H1 (cell line): Measurements from ENCODE around the gene SH3RF3. TPM values are rescaled to one million over a fixed set of nuclear protein-coding genes. Genes with fewer than 3 reads are reported as not detected.

Source experiments
- CTCF ChIA-PET: fragments of 300-600 bp; sonication (Branson Sonifier 250); formaldehyde crosslinking; loops from one replicate; lab custom pipeline; 2021; ENCODE audit not compliant: partially characterized antibody; lab: Charles Lee
- POLR2A ChIA-PET: fragments of 300-600 bp; sonication (Branson Sonifier 250); formaldehyde crosslinking; loops from one replicate; lab custom pipeline; 2021; ENCODE audit warnings: inconsistent platforms; ENCODE audit not compliant: partially characterized antibody; lab: Charles Lee
- DNase-seq, 2 experiments: peaks; one replicate each; pipeline versions ENCODE4 v3.0.0 to v3.0.0-alpha.2; 2010 to 2022; ENCODE audit warnings: low spot score in 2 of 2, low read depth in 1 of 2, mixed read lengths in 1 of 2
- FAIRE-seq: peaks from 2 replicates; lab custom pipeline; 2011; peaks lifted over from hg19 to GRCh38; lab: Jason Lieb, UNC
- H2AFZ ChIP-seq: 2 replicates; pipeline ENCODE4 v1.8.1; 2012; ENCODE audit warnings: low read length, inconsistent platforms
- H2AK5ac ChIP-seq: 2 replicates; pipeline ENCODE4 v1.6.1; 2013; ENCODE audit warnings: low read depth, low read length
- H2BK120ac ChIP-seq: replicated peaks from 2 replicates; pipeline ENCODE3; 2013; ENCODE audit warnings: low read depth, low read length, inconsistent platforms
- H2BK12ac ChIP-seq: 2 replicates; pipeline ENCODE4 v1.6.1; 2013; ENCODE audit warnings: low read depth, low read length
- H2BK15ac ChIP-seq: 2 replicates; pipeline ENCODE4 v1.6.1; 2013; ENCODE audit warnings: low read length
- H2BK20ac ChIP-seq: 2 replicates; pipeline ENCODE4 v1.6.1; 2013; ENCODE audit warnings: low read length
- H2BK5ac ChIP-seq: 2 replicates; pipeline ENCODE4 v1.6.1; 2013; ENCODE audit warnings: low read depth, low read length
- H3K14ac ChIP-seq: 2 replicates; pipeline ENCODE4 v1.6.1; 2013; ENCODE audit warnings: inconsistent platforms; ENCODE audit not compliant: insufficient read length
- H3K18ac ChIP-seq: 2 replicates; pipeline ENCODE4 v1.6.1; 2013; ENCODE audit warnings: low read length; ENCODE audit errors: extremely low read depth
- H3K23ac ChIP-seq: 2 replicates; pipeline ENCODE4 v1.6.1; 2013; ENCODE audit warnings: inconsistent platforms; ENCODE audit not compliant: insufficient read length
- H3K23me2 ChIP-seq: 2 replicates; pipeline ENCODE4 v1.6.1; 2013; ENCODE audit warnings: low read depth, low read length
- H3K27ac ChIP-seq: 2 replicates; pipeline ENCODE4 v1.6.1; 2011; ENCODE audit warnings: low read depth, low read length, inconsistent platforms
- H3K27me3 ChIP-seq, 4 experiments: replicated peaks in 1 of 4; 1 replicate in 1 of 4; 2 replicates in 3 of 4; pipeline versions ENCODE4 v1.6.1 to v1.8.1; 2011 to 2013; ENCODE audit warnings: low read length in 3 of 4, mild to moderate bottlenecking in 3 of 4, inconsistent platforms in 2 of 4, mixed read lengths in 2 of 4, moderate library complexity in 1 of 4; ENCODE audit not compliant: control insufficient read depth in 3 of 4, insufficient read depth in 3 of 4; ENCODE audit errors: extremely low read depth in 1 of 4
- H3K36me3 ChIP-seq, 4 experiments: 2 replicates each; pipeline versions ENCODE4 v1.6.1 to v1.8.1; 2011 to 2013; ENCODE audit warnings: mild to moderate bottlenecking in 4 of 4, low read length in 3 of 4, moderate library complexity in 2 of 4, control low read depth in 1 of 4, inconsistent platforms in 1 of 4; ENCODE audit not compliant: insufficient read depth in 4 of 4, control insufficient read depth in 2 of 4
- H3K4ac ChIP-seq: replicated peaks from 2 replicates; pipeline ENCODE3; 2013; ENCODE audit warnings: low read length, low read depth, mixed read lengths, inconsistent platforms; ENCODE audit not compliant: insufficient read length
- H3K4me1 ChIP-seq, 4 experiments: replicated peaks in 1 of 4; 1 replicate in 1 of 4; 2 replicates in 3 of 4; pipeline versions ENCODE4 v1.6.1 to v1.8.1; 2011 to 2013; ENCODE audit warnings: low read length in 3 of 4, inconsistent platforms in 2 of 4, mixed read lengths in 1 of 4; ENCODE audit not compliant: insufficient read depth in 4 of 4, control insufficient read depth in 3 of 4
- H3K4me2 ChIP-seq, 2 experiments: 2 replicates each; pipeline versions ENCODE4 v1.6.1 to v1.8.1; 2011 to 2013; ENCODE audit warnings: low read depth in 2 of 2, low read length in 2 of 2, control low read depth in 1 of 2, inconsistent platforms in 1 of 2, mild to moderate bottlenecking in 1 of 2; ENCODE audit not compliant: insufficient read depth in 1 of 2
- H3K4me3 ChIP-seq, 4 experiments: fragments of 200-600, 300-600 bp in 1 of 4; sonication (generic), shearing (Covaris generic), sonication (Bioruptor Twin) in 1 of 4; 2 replicates each; pipeline versions ENCODE4 v1.5.1 to v1.8.1; 2011 to 2016; ENCODE audit warnings: low read length in 4 of 4, low read depth in 3 of 4, control low read depth in 2 of 4, inconsistent platforms in 2 of 4, mild to moderate bottlenecking in 2 of 4, mixed read lengths in 1 of 4, moderate library complexity in 1 of 4; ENCODE audit not compliant: insufficient read depth in 2 of 4; ENCODE audit errors: extremely low read depth in 1 of 4
- H3K56ac ChIP-seq: replicated peaks from 2 replicates; pipeline ENCODE3; 2013; ENCODE audit warnings: low read depth, mild to moderate bottlenecking, mixed read lengths, low read length, inconsistent platforms; ENCODE audit not compliant: insufficient read length
- H3K79me1 ChIP-seq: 2 replicates; pipeline ENCODE4 v1.6.1; 2013; ENCODE audit warnings: low read depth, low read length, control low read depth
- H3K79me2 ChIP-seq, 2 experiments: 2 replicates each; pipeline versions ENCODE4 v1.6.1 to v1.8.1; 2012 to 2013; ENCODE audit warnings: low read length in 2 of 2, mild to moderate bottlenecking in 2 of 2, inconsistent platforms in 1 of 2; ENCODE audit not compliant: insufficient read depth in 2 of 2, control insufficient read depth in 1 of 2
- H3K9ac ChIP-seq, 4 experiments: replicated peaks in 1 of 4; 1 replicate in 1 of 4; 2 replicates in 3 of 4; pipeline versions ENCODE4 v1.6.1 to v1.8.1; 2011 to 2013; ENCODE audit warnings: low read depth in 3 of 4, low read length in 3 of 4, control low read depth in 2 of 4, mild to moderate bottlenecking in 2 of 4, moderate library complexity in 2 of 4, inconsistent platforms in 1 of 4; ENCODE audit errors: extremely low read depth in 1 of 4
- H3K9me3 ChIP-seq, 2 experiments: 2 replicates each; pipeline versions ENCODE4 v1.6.1 to v1.8.1; 2012 to 2013; ENCODE audit warnings: mild to moderate bottlenecking in 2 of 2, moderate library complexity in 2 of 2, control low read depth in 1 of 2, inconsistent platforms in 1 of 2, low read depth in 1 of 2, low read length in 1 of 2, mixed read lengths in 1 of 2; ENCODE audit not compliant: insufficient read depth in 2 of 2
- H4K20me1 ChIP-seq, 2 experiments: replicated peaks in 1 of 2; 2 replicates each; pipeline versions ENCODE3 to v1.8.1; 2011 to 2013; ENCODE audit warnings: inconsistent platforms in 2 of 2, low read length in 2 of 2, mild to moderate bottlenecking in 1 of 2; ENCODE audit not compliant: insufficient read depth in 2 of 2, control insufficient read depth in 1 of 2
- H4K5ac ChIP-seq: 2 replicates; pipeline ENCODE4 v1.6.1; 2013; ENCODE audit warnings: low read length, low read depth, mixed read lengths, inconsistent platforms; ENCODE audit not compliant: insufficient read length
- H4K8ac ChIP-seq: 2 replicates; pipeline ENCODE4 v1.8.0; 2013; ENCODE audit warnings: mild to moderate bottlenecking, moderate library complexity, low read length, inconsistent platforms; ENCODE audit not compliant: insufficient read depth; ENCODE audit errors: extremely low read depth
- H4K91ac ChIP-seq: replicated peaks from 2 replicates; pipeline ENCODE3; 2013; ENCODE audit warnings: low read length, mixed read lengths, inconsistent platforms; ENCODE audit not compliant: insufficient read length
- CTCF ChIP-seq, 3 experiments: IDR thresholded peaks; 1 replicate in 2 of 3; 2 replicates in 1 of 3; pipeline versions ENCODE4 v1.5.1 to v1.6.1; 2011; ENCODE audit warnings: low read length in 3 of 3, mild to moderate bottlenecking in 3 of 3, inconsistent platforms in 2 of 3, low read depth in 1 of 3, moderate library complexity in 1 of 3; ENCODE audit not compliant: insufficient read depth in 1 of 3; ENCODE audit errors: control extremely low read depth in 1 of 3
- NANOG ChIP-seq: IDR thresholded peaks from 2 replicates; pipeline ENCODE4 v1.6.1; 2011; ENCODE audit warnings: low read length, low read depth, mild to moderate bottlenecking, inconsistent platforms; ENCODE audit not compliant: insufficient read depth, poor library complexity, severe bottlenecking
- POLR2AphosphoS5 ChIP-seq: IDR thresholded peaks from 2 replicates; pipeline ENCODE4 v1.6.1; 2011; ENCODE audit warnings: low read depth, low read length
- RXRA ChIP-seq: IDR thresholded peaks from 2 replicates; pipeline ENCODE4 v1.6.1; 2011; ENCODE audit warnings: low read depth, mild to moderate bottlenecking, low read length, moderate library complexity; ENCODE audit not compliant: insufficient read depth
- WGBS, 2 experiments: shearing (Covaris generic) in 1 of 2; methylation state at CpG; one replicate each; pipeline versions ENCODE4 v1.1.6 to v1.1.7; 2013 to 2015; ENCODE audit warnings: low lambda C conversion rate in 2 of 2, mixed read lengths in 2 of 2, inconsistent platforms in 1 of 2, low coverage in 1 of 2, missing lambda C conversion rate in 1 of 2; ENCODE audit not compliant: insufficient replicate concordance in 2 of 2, insufficient coverage in 1 of 2, insufficient read length in 1 of 2; ENCODE audit errors: extremely low coverage in 1 of 2, missing lambda C conversion rate in 1 of 2; 5-methylcytosine and 5-hydroxymethylcytosine counted together
- polyA plus RNA-seq, 7 experiments: library from polyadenylated mRNA; depleted of rRNA in 3 of 7; stranded (reverse) in 5 of 7; unstranded in 2 of 7; fragments of >200 nt in 5 of 7; fragments of 200-250 nt in 2 of 7; gene quantifications; 1 replicate in 5 of 7; 2 replicates in 1 of 7; 4 replicates in 1 of 7; pipeline versions ENCODE4 v1.2.1 to v1.2.3, GENCODE V29; 2011 to 2013; ENCODE audit warnings: missing spikeins in 2 of 7, mixed read lengths in 2 of 7
- total RNA-seq: library from RNA; stranded (reverse); fragmentation: NEBNext Ultra II Directional; extraction: Animal tissue kit (Norgen Biotek cat#: 25700); gene quantifications from 2 replicates; pipeline ENCODE4 v1.2.1, GENCODE V29; 2021

The SH3RF3 gene
- total and polyA plus RNA-seq, 2 of the 8 experiments (the other 6 are each of a cell fraction or from before 2014, with no cell fraction given), result 0.11 to 0.65 TPM

GRCh38 chr2:109237792-109238191 lies 108.8 kb downstream of the SH3RF3 start:
- H4K20me1 ChIP-seq, result no peaks in the 10 kb centered on the region
- no peak overlapping the region for H3K4ac ChIP-seq
- no peak overlapping the region for H2BK120ac ChIP-seq
- H3K9me3 ChIP-seq, result peaks cover 0 to 3% of the 10 kb centered on the region in 2 experiments; a peak in 1 of 4 replicates
- no peak overlapping the region for H4K8ac ChIP-seq
- no peak overlapping the region for H2BK12ac ChIP-seq
- no peaks in the 10 kb centered on the region for H3K79me2 ChIP-seq
- no peak overlapping the region for H3K18ac ChIP-seq
- POLR2A ChIA-PET, result no interaction called here
- H4K5ac ChIP-seq, result no peak overlapping the region
- no peak overlapping the region for H2BK15ac ChIP-seq
- H3K4me2 ChIP-seq, result no peak overlapping the region
- DNase-seq, result no peak
- H3K4me3 ChIP-seq, result no peak overlapping the region
- H3K27me3 ChIP-seq, result no peaks in the 10 kb centered on the region
- H2BK5ac ChIP-seq, result no peak overlapping the region
- H2BK20ac ChIP-seq, result no peak overlapping the region
- H3K23ac ChIP-seq, result no peak overlapping the region
- H2AFZ ChIP-seq, result no peak overlapping the region
- H3K14ac ChIP-seq, result no peak overlapping the region
- H3K4me1 ChIP-seq, result no peaks in the 10 kb centered on the region; a peak in 1 of 7 replicates
- 88% methylated on average over 2 of the region's 2 CpGs; no CpG with 5 or more reads in 1 of the 2 experiments for WGBS, 2 experiments
- H3K27ac ChIP-seq, result no peak overlapping the region
- no peaks in the 10 kb centered on the region for H3K79me1 ChIP-seq
- TF ChIP-seq NANOG (no peak), POLR2AphosphoS5 (no peak), RXRA (no peak), CTCF (IDR thresholded peaks at IDR 0.05; ENCODE audit: control extremely low read depth in 1 of 3, insufficient read depth in 1 of 3, low read depth in 1 of 3, low read length in 3 of 3) (no peak)
- TF ChIP-seq, all 59 proteins: peak for 0
- CTCF ChIA-PET, result interaction anchor here (0.6 to 1.0 kb wide), 6 partner anchors 9 to 479 kb away, joined by 3 to 4 read pairs (median 3); no protein-coding TSS in a partner anchor
- Histone ChIP-seq H4K91ac (no peak overlapping the region), H3K56ac (no peak overlapping the region), H3K9ac (no peak overlapping the region), H3K23me2 (no peaks in the 10 kb centered on the region), H2AK5ac (no peak overlapping the region), H3K36me3 (no peaks in the 10 kb centered on the region)
- FAIRE-seq, result no peak
